H1 (cell line): ENCODE measurements around the gene C21orf91. TPM values are rescaled to one million over a fixed set of nuclear protein-coding genes. Genes with fewer than 3 reads are reported as not detected.

Experiments
- KDM1A ChIP-seq: fragments of 200-600, 300-600 bp; sonication (generic); IDR thresholded peaks from 2 replicates; pipeline ENCODE4 v1.7.1; 2016; ENCODE audit warnings: mild to moderate bottlenecking, low read length, borderline replicate concordance
- RFX5 ChIP-seq: IDR thresholded peaks from 2 replicates; pipeline ENCODE4 v1.6.1; 2011; ENCODE audit warnings: low read depth, low read length, improper control_type of control experiment, borderline replicate concordance
- polyA plus RNA-seq, 7 experiments: library from polyadenylated mRNA; depleted of rRNA in 3 of 7; stranded (reverse) in 5 of 7; unstranded in 2 of 7; fragments of >200 nt in 5 of 7; fragments of 200-250 nt in 2 of 7; gene quantifications; 1 replicate in 5 of 7; 2 replicates in 1 of 7; 4 replicates in 1 of 7; pipeline versions ENCODE4 v1.2.1 to v1.2.3, GENCODE V29; 2011 to 2013; ENCODE audit warnings: missing spikeins in 2 of 7, mixed read lengths in 2 of 7
- total RNA-seq: library from RNA; stranded (reverse); fragmentation: NEBNext Ultra II Directional; extraction: Animal tissue kit (Norgen Biotek cat#: 25700); gene quantifications from 2 replicates; pipeline ENCODE4 v1.2.1, GENCODE V29; 2021

Gene C21orf91
- total and polyA plus RNA-seq, 2 of the 8 experiments (the other 6 are each of a cell fraction or from before 2014, with no cell fraction given) = 4.9 to 33.6 TPM

GRCh38 chr21:17769447-17769845 is 49.7 kb downstream of the C21orf91 start (continued):
- TF ChIP-seq RFX5 = no peak
- no peak for TF ChIP-seq KDM1A
